Glutamatergic neuron (in vitro differentiated cells): Measurements from ENCODE around the gene NSFL1C. TPM values are rescaled to one million over a fixed set of nuclear protein-coding genes. Genes with fewer than 3 reads are reported as not detected.
"Not testable (repeated sequence)": the region's sequence is repeated elsewhere in the genome, so short reads cannot be mapped to it uniquely, and the experiment has no call there.

Source experiments
- DNase-seq: peaks from one replicate; pipeline ENCODE4 v3.0.0; 2022
- H3K27ac Mint-ChIP-seq: one replicate; pipeline ENCODE4 v1.8.0; 2020; ENCODE audit warnings: mild to moderate bottlenecking, mixed read lengths, inconsistent platforms; ENCODE audit not compliant: unreplicated experiment
- H3K27me3 Mint-ChIP-seq: one replicate; pipeline ENCODE4 v1.8.0; 2020; ENCODE audit warnings: mild to moderate bottlenecking, moderate library complexity, mixed read lengths, inconsistent platforms; ENCODE audit not compliant: unreplicated experiment
- H3K36me3 Mint-ChIP-seq: one replicate; pipeline ENCODE4 v1.8.0; 2020; ENCODE audit warnings: mild to moderate bottlenecking, mixed read lengths, inconsistent platforms; ENCODE audit not compliant: unreplicated experiment
- H3K4me1 Mint-ChIP-seq: one replicate; pipeline ENCODE4 v1.8.0; 2020; ENCODE audit warnings: mild to moderate bottlenecking, low read depth, mixed read lengths, inconsistent platforms; ENCODE audit not compliant: unreplicated experiment
- H3K4me3 Mint-ChIP-seq: one replicate; pipeline ENCODE4 v1.8.0; 2020; ENCODE audit warnings: mild to moderate bottlenecking, mixed read lengths, inconsistent platforms; ENCODE audit not compliant: unreplicated experiment
- H3K9me3 Mint-ChIP-seq: one replicate; pipeline ENCODE4 v1.8.0; 2020; ENCODE audit warnings: mild to moderate bottlenecking, moderate library complexity, mixed read lengths, inconsistent platforms; ENCODE audit not compliant: unreplicated experiment
- CTCF ChIP-seq: fragments of 200-600 bp; sonication (generic); IDR thresholded peaks from one replicate; pipeline ENCODE4 v1.5.0; 2021; ENCODE audit not compliant: partially characterized antibody, unreplicated experiment
- total RNA-seq: library from RNA; stranded (reverse); fragmentation: NEBNext Ultra II Directional; extraction: Animal tissue kit (Norgen Biotek cat#: 25700); gene quantifications from one replicate; pipeline ENCODE4 v1.2.1, GENCODE V29; 2021; ENCODE audit not compliant: unreplicated experiment

The NSFL1C gene
- total RNA-seq, 1 donor from 2014 or later, result 71.4 TPM

- Mint-ChIP-seq H3K4me1 (no peaks in the 10 kb centered on the region), H3K9me3 (peaks cover 9% of the 10 kb centered on the region), H3K27me3 (peaks cover 5% of the 10 kb centered on the region)
These were observed 65.2 kb downstream of the NSFL1C start for GRCh38 chr20:1401451-1401907.

GRCh38 chr20:1399678-1400366 is 66.8 kb downstream of the NSFL1C start:
- H3K4me1 Mint-ChIP-seq, H3K9me3 Mint-ChIP-seq, H3K27ac Mint-ChIP-seq, H3K4me3 Mint-ChIP-seq, DNase-seq, H3K36me3 Mint-ChIP-seq: not testable (repeated sequence)
- peaks cover 10% of the 10 kb centered on the region for H3K27me3 Mint-ChIP-seq

More at GRCh38 chr20:1401451-1401907, 65.2 kb downstream of the NSFL1C start:
- H3K4me3 Mint-ChIP-seq, result no peak overlapping the region
- no peak for DNase-seq
- no peaks in the 10 kb centered on the region for H3K36me3 Mint-ChIP-seq
- no peak for TF ChIP-seq CTCF
- no peak overlapping the region for H3K27ac Mint-ChIP-seq

- not testable (repeated sequence) for H3K4me3 Mint-ChIP-seq, H3K36me3 Mint-ChIP-seq, H3K9me3 Mint-ChIP-seq, H3K4me1 Mint-ChIP-seq, DNase-seq, H3K27ac Mint-ChIP-seq
- H3K27me3 Mint-ChIP-seq, result peaks cover 17% of the 10 kb centered on the region
These were observed 68.5 kb downstream of the NSFL1C start for GRCh38 chr20:1398185-1398584.

GRCh38 chr20:1397710-1398109 is 68.9 kb downstream of the NSFL1C start:
- no peak overlapping the region for H3K27ac Mint-ChIP-seq
- no peak for TF ChIP-seq CTCF
- H3K9me3 Mint-ChIP-seq, result peaks cover 8% of the 10 kb centered on the region
- no peaks in the 10 kb centered on the region for H3K4me1 Mint-ChIP-seq
- H3K36me3 Mint-ChIP-seq, result peaks cover 3% of the 10 kb centered on the region
- H3K27me3 Mint-ChIP-seq, result peaks cover 19% of the 10 kb centered on the region
- H3K4me3 Mint-ChIP-seq, result no peak overlapping the region
- no peak for DNase-seq

- H3K36me3 Mint-ChIP-seq, result peaks cover 3% of the 10 kb centered on the region
- no peak overlapping the region for H3K4me3 Mint-ChIP-seq
- no peak for DNase-seq
- TF ChIP-seq CTCF, result no peak
- no peak overlapping the region for H3K27ac Mint-ChIP-seq
- peaks cover 19% of the 10 kb centered on the region for H3K27me3 Mint-ChIP-seq
- H3K9me3 Mint-ChIP-seq, result peaks cover 5% of the 10 kb centered on the region
- H3K4me1 Mint-ChIP-seq, result no peaks in the 10 kb centered on the region
These were observed 69.9 kb downstream of the NSFL1C start for GRCh38 chr20:1396702-1397101.

- Mint-ChIP-seq H3K4me1 (peaks cover under 1% of the 10 kb centered on the region), H3K36me3 (peaks cover 3% of the 10 kb centered on the region), H3K4me3 (no peak overlapping the region), H3K9me3 (peaks cover 5% of the 10 kb centered on the region), H3K27me3 (peaks cover 19% of the 10 kb centered on the region), H3K27ac (no peak overlapping the region)
- TF ChIP-seq CTCF, result no peak
- DNase-seq, result no peak
These were observed 70.4 kb downstream of the NSFL1C start for GRCh38 chr20:1396264-1396663.
